HG02798 (cell line): Measurements from ENCODE around the gene DEFB131B.
A peak's percentile ranks its signal among the peaks of the same experiment; 100 is the strongest.
"Not testable (repeated sequence)": the region's sequence is repeated elsewhere in the genome, so short reads cannot be mapped to it uniquely, and the experiment has no call there.

Source experiments
- ATAC-seq: cut with Tn5 transposase; IDR thresholded peaks from one replicate; pipeline ENCODE4 v1.9.1; 2021; ENCODE audit warnings: mild to moderate bottlenecking; ENCODE audit not compliant: unreplicated experiment, poor library complexity

DEFB131B gene

DNA sequence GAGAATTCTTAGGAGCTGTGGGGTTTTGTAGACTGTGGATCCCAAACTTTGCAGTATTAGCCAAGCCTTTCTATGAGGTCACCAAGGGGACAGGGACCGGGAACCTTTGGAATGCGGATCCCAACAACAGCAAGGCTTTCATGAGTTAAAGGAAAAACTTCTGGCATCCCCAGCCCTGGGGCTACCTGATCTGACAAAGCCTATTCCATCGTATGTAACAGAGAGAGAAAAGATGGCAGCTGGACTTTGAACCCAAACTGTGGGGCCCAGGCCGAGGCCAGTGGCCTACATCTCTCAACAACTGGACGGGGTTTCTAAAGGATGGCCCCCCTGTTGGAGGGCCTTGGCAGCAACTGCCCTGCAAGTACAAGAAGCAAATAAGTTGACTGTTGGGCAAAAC, 32.5 kb downstream of the DEFB131B start:
- not testable (repeated sequence) for ATAC-seq

- ATAC-seq = not testable (repeated sequence)
Observed at GRCh38 chr11:71911321-71911985, 33.2 kb downstream of the DEFB131B start.

- ATAC-seq = not testable (repeated sequence)
Observed at GRCh38 chr11:71911986-71912340, 33.7 kb downstream of the DEFB131B start.

- no peak for ATAC-seq
Observed at GRCh38 chr11:71913756-71914526, 35.7 kb downstream of the DEFB131B start.

DNA sequence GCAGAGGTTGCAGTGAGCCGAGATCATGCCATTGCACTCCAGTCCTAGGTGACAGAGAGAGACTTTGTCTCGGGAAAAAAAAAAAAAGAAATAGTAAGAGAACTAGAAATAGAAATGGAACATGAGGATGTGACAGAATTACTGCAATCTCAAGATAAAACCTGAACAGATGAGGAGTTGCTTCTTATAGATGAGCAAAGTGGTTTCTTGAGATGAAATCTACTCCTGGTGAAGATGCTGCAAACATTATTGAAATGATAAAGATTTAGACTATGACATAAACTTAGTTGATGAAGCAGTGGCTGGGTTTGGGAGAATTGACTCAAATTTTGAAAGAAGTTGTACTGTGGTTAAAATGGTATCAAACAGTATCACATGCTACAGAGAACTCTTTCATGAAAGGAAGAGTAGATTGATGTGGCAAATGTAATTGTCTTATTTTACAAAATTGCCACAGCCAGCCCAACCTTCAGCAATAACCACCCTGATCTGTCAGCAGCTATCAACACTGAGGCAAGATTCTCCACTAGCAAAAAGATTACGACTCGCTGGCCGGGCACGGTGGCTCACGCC, 36.5 kb downstream of the DEFB131B start:
- no peak for ATAC-seq

GRCh38 chr11:71917646-71918140, 39.4 kb downstream of the DEFB131B start:
- ATAC-seq = no peak

- ATAC-seq = peak; percentile 76
Observed at GRCh38 chr11:71927820-71928736, 49.8 kb downstream of the DEFB131B start, which contains the start of gene XNDC1N. Gene XNDC1N, minus strand, starts transcription at chr11:71928594. Its CDS starts 5,241 bp downstream, at chr11:71923353.

GRCh38 chr11:71928737-71929443, 50.6 kb downstream of the DEFB131B start, which contains the start of gene RNF121:
Gene RNF121, plus strand, starts transcription at chr11:71929046. Its CDS starts 16 bp downstream, at chr11:71929062.
- peak; percentile 90 for ATAC-seq

- ATAC-seq = no peak
Observed at GRCh38 chr11:71929491-71929890, 51.2 kb downstream of the DEFB131B start.

- no peak for ATAC-seq
Observed at GRCh38 chr11:71930556-71931244, 52.4 kb downstream of the DEFB131B start.

- no peak for ATAC-seq
Observed at GRCh38 chr11:71931245-71931602, 53.0 kb downstream of the DEFB131B start.

GRCh38 chr11:71933141-71933933, 55.1 kb downstream of the DEFB131B start:
- no peak for ATAC-seq
